Measurements from ENCODE around the gene BCAS3.
"Not testable (repeated sequence)": the region's sequence is repeated elsewhere in the genome, so short reads cannot be mapped to it uniquely, and the experiment has no call there.

Gene BCAS3

GRCh38 chr17:60750640-60751039, 73.0 kb downstream of the BCAS3 start:
- no peak for DNase-seq (ENCODE audit: low read depth)
- TF ChIP-seq CTCF (conservative IDR thresholded peaks at IDR 0.05; ENCODE audit: low read depth, low read length), result no peak
- H3K4me3 ChIP-seq (ENCODE audit: low read length), result no peak overlapping the region

- no peak for DNase-seq (ENCODE audit: low read depth)
Measured at GRCh38 chr17:60751884-60752283, 74.2 kb downstream of the BCAS3 start.

GRCh38 chr17:60752873-60753577, 75.4 kb downstream of the BCAS3 start:
- H3K4me3 ChIP-seq (ENCODE audit: low read length), result no peak overlapping the region
- TF ChIP-seq CTCF (conservative IDR thresholded peaks at IDR 0.05; ENCODE audit: low read depth, low read length), result no peak
- DNase-seq (ENCODE audit: low read depth), result no peak

More at GRCh38 chr17:60751884-60752283, 74.2 kb downstream of the BCAS3 start:
- TF ChIP-seq CTCF (conservative IDR thresholded peaks at IDR 0.05; ENCODE audit: low read depth, low read length), result no peak
- H3K4me3 ChIP-seq (ENCODE audit: low read length), result no peak overlapping the region

- DNase-seq (ENCODE audit: low read depth), result no peak
- TF ChIP-seq CTCF (conservative IDR thresholded peaks at IDR 0.05; ENCODE audit: low read depth, low read length), result no peak
- H3K4me3 ChIP-seq (ENCODE audit: low read length), result no peak overlapping the region
Measured at GRCh38 chr17:60754057-60754604, 76.5 kb downstream of the BCAS3 start.

- not testable (repeated sequence) for DNase-seq (ENCODE audit: low read depth); H3K4me3 ChIP-seq (ENCODE audit: low read length)
Measured at GRCh38 chr17:60756798-60757197, 79.1 kb downstream of the BCAS3 start.

- H3K4me3 ChIP-seq (ENCODE audit: low read length), result no peak overlapping the region
- no peak for DNase-seq (ENCODE audit: low read depth)
- no peak for TF ChIP-seq CTCF (conservative IDR thresholded peaks at IDR 0.05; ENCODE audit: low read depth, low read length)
Measured at GRCh38 chr17:60757437-60757836, 79.8 kb downstream of the BCAS3 start.

- no peak for TF ChIP-seq CTCF (conservative IDR thresholded peaks at IDR 0.05; ENCODE audit: low read depth, low read length)
- DNase-seq (ENCODE audit: low read depth), result no peak
- no peak overlapping the region for H3K4me3 ChIP-seq (ENCODE audit: low read length)
Measured at GRCh38 chr17:60759756-60760155, 82.1 kb downstream of the BCAS3 start.

- H3K4me3 ChIP-seq (ENCODE audit: low read length); DNase-seq (ENCODE audit: low read depth): not testable (repeated sequence)
Measured at GRCh38 chr17:60761301-60761700, 83.7 kb downstream of the BCAS3 start.
